HG02571 (cell line): ENCODE results near the gene PTPRD.

Source experiments
- ATAC-seq: cut with Tn5 transposase; IDR thresholded peaks from one replicate; pipeline ENCODE4 v1.9.1; 2021; ENCODE audit warnings: mild to moderate bottlenecking, moderate library complexity; ENCODE audit not compliant: unreplicated experiment

The PTPRD gene

DNA sequence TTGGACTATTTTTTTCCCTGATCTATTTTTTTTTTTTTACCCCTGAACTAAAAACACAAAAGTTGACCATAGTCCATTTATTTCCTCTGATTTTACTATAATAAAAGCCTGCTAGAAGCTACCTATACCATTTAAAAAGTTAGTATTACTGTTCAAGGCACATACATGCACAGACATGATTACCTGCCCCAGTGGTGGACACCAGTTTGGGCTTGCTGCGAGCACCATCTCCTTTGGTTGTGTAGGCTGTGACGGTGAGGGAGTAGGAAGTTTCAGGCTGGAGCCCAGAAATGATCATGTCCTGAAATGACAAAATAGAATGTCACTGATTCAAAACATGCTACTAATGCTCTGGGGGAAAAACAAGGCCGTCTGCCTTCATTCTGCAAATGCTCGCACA lies 2120.1 kb downstream of the PTPRD start:
- no peak for ATAC-seq

DNA sequence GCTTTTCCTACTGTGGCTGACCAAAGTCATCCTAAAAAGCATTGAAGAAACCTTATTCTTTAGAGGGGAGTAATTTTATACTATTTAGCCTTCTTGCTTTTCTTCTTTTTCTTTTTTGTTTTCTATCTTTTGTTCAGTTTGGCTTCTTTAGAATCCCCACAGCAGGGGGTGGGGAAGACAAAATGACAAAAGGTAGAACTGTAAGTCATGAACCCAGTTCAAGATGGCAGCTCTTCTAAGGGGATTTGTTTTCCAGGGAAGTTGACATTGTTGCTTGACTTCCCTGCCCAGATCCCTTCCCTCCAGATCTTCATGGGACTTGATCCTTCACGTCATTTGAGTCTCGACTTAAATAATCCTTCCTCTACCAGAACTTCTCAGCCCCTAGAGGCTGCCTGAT lies 2120.8 kb downstream of the PTPRD start:
- no peak for ATAC-seq

DNA sequence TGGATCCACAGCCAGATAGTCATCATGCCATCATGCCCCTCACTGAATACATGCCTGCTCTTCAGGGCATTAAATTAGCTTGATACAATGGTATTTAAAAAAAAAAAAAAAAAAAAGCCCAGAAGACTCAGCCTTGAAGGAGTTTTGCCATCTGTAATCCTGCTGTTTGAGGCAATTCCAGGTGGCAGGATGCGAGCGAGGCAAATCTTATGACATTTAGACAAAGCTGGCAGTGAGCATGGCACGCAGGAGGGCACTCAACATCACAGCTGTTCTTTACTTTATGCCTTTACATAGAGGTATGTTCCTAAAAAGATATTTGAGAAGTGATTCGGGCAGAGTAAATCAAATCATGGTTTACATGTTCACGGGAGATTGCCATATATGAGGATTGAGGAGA lies 2121.2 kb downstream of the PTPRD start:
- ATAC-seq: no peak

DNA sequence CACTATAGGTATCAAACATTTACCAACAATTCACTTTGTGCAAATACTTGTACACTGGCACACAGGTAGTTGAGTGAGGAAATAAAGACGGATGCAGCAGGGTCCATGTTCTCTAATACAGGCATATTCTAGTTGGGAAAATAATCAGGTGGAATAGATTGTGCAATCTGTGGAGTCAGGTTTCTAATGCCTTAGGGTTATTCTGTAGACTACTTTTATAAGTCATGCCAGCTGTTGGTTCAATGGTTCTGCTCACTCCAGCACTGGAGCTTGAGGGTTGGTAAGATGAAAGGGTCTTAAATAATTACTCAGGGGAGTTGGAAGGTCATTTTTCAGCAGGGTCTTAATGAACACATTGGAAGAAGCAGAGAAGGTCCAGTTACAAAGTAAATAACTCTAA lies 2123.0 kb downstream of the PTPRD start:
- ATAC-seq: no peak

DNA sequence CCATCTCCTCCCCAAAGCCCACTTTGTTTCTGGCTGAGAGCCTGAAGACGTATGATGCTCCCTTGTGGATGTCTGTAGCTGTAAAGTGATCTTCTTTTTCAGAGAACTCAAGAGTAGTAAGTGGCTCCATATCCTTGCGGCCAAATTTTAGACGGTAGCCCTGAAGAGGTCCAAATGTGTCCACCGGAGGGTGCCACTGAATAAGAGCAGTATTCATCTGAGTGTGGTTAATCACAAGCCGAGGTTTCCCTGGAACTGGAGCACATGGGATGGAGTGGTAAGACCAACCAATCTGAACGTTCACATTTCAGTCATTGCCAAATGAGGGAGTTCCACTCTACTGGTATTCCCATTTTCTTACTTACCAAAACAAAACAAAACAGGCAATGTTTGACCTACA lies 2126.7 kb downstream of the PTPRD start:
- ATAC-seq: no peak

DNA sequence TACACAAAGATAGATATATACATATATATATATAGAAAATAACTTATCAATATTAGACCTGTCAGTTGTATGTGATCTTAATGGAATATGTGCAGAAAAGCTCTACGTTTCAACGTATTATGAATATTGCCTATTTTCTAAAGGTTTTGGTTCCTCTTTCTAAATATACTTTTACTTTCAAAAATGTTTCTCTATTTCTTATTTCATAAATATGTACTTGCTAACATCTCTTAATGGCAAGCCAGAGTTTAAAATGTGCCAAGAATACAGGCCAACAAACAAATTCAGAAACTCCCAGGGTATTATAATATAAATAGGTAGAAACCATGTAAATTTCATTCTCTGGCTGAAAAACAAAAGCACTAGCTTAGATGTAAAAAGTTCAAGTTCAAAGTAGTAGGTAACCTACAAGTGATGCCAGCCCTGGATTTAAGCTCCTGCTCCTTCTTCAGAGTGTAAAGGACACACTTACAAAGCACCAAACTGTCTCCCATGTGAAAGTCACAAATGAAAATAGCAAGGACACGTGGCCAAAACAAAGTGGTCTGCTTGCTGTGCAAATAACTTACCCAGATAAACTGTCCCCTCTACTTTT lies 2128.1 kb downstream of the PTPRD start:
- ATAC-seq: no peak

DNA sequence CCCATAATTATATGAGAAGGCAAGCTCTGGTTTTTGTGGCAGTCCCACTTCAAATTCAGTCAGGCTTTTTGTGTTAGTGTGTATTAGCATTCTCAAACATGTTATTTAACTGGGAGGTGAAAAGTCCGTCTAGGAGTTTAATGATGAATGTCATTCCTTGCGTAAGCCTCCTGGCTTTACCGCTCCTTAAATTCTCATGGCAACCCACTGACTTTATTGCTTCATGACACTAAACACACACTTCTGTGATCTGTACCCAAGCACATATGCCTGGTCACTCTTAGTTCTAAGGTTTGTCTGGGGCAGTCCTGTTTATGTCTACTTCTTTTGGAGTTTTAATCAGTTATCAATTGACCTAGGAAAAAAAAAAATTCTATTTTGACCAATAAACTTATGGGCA lies 2135.4 kb downstream of the PTPRD start:
- no peak for ATAC-seq

DNA sequence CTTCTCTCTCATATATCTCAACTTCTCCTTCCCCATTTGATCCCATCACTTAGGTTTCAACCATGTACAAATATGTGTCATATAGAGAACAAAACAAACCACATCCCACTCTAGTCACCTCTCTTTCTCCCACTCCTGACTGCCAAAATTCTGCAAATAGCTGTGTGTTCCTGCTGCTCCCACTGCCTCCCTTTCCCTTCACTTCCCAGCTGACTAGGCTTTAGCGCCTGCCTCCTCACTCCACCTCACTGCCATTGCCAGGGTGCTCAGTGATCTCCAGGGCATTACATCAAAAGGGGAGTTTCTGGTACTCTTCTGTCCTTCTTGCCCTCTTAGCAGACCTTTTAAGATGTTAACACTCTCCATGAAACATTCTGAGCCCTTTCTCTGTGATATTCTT lies 2137.9 kb downstream of the PTPRD start:
- ATAC-seq: no peak

DNA sequence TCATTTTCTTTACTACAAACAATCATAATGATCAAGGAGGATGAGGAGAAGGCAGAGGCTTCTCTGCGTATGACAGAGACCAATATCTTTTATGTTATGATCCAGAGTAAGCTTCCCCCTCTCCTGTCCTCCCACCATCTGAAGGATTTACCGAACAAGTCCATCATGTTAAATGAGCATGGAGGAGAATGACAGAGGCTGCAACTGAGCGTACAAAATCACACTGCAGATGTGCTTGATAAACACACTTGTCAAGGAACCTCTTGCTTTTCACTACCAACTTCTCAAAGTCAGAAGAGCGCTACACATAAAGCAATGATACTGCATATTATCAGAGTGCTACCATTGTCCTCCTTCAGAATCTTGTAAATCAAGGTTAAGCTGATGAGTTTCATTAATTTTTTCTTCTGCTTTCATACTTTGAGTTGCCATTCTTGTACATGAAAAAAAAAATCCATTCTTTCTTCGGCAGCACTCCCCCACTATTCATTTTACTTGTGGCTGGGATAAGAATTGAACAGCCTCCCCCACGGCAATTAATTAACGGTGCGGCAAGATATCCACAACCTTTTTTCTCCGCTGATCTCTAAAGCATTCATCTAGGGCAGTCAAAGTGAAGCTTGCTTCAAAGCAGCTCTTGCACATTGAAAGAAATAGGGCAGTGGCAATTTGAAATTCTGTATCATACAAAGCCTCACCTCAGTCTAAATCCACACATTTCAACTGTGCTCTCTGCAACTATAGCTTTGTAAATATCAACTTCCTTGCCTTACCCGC lies 2139.4 kb downstream of the PTPRD start:
- ATAC-seq: no peak

DNA sequence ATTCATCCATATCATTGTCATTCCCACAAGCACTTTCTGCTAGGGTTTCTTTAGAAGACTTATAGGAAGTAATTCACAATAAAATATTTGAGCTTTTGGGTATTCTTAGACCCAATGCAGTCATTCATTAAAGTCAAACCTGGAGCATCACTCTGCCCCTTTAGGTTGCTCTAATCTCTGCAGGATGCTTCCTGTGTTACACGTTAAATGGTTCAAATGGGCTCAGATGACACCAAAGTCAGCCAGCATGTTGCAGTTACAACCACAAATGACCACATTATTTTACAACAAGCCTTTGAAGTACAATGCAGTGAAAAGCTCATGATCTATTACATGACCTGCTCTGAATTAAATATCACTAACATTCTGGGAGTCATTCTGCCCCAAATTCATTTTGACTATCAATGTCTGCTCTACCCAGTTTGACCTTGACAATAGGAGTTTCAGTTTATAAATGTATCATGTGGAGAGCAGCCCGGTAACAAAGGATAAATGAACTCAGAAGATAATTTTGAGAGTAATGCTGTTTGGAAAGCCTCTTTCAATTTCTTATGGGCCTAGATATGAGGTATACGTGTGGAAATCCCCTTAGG lies 2144.7 kb downstream of the PTPRD start:
- no peak for ATAC-seq

DNA sequence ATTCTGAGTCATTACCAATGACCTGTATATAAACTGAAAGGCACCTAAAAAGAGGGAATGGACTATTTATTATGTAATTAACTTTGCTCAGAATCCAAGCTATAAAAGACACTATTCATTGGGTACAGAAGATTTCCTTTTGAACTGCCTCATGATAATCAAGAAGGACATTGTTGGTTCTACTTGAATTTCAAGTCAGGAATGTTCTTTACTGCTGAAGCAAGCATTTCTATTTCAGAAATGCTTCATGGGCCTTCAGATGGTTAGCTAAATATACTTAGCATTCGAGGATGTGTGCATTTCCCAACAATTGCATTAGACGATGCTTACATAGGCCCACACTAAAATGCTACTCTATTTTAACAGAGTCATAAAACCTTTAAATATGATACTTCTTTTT lies 2155.0 kb downstream of the PTPRD start:
- ATAC-seq: no peak

DNA sequence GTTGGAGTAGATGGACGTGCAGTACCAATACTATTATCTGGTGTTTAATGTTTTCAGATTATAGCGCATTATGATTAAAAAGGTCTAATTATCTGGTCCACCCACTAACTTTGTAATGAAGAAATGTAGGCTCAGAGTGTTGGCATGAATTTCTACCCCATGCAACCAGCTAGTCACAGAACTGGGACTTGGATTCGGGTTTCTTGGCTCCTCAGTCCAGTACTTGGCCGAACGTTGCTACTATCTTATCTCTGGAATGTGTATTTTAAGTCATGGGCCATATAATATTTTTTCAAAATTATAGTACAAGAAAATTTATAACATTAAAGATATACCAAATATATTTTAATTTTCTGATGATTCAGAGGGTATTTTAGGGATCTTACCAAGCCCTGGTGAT lies 2155.7 kb downstream of the PTPRD start:
- no peak for ATAC-seq

DNA sequence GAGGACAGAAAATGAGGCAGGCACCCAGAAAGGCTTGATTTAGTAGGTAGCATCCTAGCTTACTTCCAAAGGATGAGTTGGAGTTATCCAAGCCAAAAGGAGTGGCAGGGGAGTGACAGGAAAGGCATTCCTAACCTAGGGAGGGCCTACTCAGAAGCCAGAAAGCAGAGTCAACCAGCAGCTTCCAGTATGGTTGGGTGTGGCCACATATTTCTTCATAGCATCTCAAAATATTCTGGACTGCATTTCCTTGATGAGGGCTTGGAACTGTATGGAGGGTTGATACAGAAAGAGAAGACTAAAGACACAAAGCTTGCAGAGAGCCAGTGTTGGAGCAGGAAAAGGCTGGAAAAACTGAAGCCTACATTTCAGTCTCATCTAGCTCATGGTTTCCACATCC lies 2156.5 kb downstream of the PTPRD start:
- no peak for ATAC-seq

DNA sequence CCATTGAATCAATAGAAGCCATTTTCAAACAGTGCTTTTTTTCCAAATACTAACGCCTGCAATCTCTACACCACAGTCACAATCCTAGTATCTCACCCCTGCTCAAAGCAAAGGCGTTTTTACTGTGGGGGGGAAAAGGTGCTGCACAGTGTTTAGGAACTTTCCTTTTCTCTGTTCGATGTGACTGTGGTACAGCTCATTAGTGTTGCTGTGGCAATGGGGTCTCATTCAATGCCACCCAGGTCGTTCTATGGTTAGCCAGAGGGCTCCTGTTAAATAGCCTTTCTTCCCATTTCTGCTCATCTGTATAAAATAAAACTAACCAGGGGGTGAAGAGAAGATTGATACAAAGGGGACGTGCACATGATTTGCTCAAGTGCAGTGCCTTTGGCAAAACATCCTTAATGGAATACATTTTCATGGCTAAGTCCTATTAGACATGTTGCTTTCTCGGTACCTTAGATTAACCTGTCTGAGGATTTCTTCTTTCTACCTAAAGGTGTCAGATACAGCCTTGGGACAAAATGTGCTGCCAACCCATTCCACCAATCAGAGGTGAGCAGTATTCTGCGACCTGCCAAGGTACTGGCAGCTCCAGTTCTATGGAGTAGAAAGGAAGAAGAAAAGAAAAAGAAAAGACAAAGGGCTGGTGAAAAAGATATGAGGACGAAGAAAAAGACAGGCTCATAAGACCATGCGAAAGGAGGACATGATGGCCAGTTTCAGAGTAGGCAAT lies 2161.8 kb downstream of the PTPRD start:
- no peak for ATAC-seq

DNA sequence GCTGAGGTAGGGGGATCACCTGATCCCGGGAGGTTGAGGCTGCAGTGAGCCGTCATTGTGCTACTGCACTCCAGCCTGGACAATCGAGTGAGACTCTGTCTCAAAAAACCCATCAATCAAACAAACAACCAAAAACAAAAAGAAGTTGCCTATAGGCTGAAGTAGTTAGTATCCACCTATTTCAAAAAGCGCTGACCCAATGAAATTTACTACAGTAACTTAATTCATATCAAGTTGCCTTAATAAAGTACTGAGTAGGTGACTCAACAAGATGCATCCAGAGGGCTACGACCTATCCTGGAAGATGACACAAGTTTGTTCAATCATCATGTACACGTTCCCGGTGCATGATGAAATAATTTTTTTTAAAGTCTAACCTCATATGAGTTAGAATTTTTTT lies 2164.6 kb downstream of the PTPRD start:
- ATAC-seq: no peak

DNA sequence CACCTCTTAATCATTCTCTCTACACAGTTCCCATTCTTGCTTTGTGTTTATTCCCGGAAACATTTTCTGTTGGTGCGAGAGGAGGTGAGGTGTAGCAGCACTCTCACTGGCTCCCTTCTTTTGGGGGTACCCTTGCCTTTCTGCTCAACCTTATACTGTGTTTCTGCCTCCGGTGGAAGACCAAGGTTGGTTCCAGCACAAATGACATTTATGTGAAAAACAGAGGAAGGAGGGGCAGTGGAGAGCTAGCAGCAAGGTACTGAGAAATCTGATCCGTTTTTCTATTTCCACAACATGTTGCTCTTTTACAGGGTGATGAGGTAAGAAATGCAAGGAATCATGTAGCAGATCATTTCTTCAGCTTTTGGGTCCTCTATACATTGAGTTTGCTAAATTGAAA lies 2165.2 kb downstream of the PTPRD start:
- no peak for ATAC-seq

DNA sequence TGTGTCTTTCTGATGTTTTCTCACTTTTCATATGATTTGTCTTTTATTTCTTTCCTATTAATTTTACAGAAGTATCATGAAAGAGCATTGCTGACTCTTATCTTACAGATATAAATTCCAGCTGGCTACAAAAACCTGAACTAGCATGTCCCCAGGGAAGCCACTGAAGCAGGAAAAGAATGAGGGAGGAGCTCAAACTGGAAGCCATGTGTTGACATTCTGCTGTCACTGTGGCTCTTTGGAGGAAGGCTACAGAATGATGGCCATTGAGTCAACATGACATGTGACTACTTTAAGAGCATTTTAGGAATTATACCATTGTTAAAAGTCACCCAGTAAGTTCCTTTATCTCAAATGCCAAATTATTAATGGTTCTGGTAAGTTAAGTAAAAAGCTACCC lies 2174.9 kb downstream of the PTPRD start:
- ATAC-seq: no peak

DNA sequence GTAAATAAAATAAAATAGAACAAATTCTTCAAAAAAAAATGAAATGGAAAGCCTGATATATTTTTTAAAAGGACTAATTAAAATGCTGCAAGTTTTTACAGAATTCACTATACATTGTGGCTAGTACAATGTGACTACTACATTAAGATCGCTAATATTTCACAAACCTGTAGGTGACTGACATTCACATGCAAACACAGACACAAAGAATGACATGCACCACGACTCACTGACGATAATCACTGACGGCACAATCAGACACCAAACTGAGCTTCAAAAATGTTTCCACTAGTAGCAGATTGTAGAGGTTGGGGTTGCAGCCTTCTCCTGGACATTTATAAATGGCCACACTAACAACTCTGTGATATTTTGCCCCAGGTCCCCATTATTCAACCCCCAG lies 2175.5 kb downstream of the PTPRD start:
- ATAC-seq: no peak

DNA sequence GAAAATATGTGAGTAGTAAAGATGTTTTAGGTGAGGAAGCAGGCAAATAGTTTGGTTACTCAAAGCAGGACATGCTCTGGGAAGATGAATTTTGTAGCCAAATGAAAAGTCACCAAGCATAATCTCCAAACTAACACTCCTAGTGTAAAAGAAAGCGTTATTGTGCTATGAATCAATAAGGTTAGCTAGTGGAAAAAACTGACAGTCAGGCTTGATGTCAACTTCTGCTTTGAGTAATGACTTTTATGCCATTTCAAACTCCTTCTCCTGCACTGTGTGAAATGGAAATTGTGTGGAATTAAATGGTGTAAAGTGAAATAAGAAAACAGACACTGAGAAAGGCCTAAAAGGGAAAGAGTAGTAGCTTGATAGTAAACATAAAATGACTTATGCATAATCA lies 2176.0 kb downstream of the PTPRD start:
- ATAC-seq: no peak

DNA sequence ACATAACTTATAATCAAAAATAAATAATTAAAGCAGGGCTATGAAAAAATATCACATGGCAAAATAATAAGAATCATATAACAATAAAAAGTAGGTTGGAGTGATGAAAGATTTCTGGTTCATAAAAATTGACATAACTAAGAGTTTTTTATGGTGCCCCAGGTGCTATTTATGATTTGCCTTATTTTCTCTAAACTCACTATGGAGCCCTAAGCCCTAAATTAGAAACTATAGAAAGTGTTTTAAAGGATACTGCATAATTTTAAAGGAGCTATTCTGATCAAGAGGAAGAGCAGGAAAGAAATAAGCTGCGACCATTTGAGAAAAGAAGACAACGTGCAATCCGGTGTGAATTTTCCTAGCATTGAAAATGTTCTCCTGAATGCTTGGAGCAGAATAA lies 2178.2 kb downstream of the PTPRD start:
- no peak for ATAC-seq

DNA sequence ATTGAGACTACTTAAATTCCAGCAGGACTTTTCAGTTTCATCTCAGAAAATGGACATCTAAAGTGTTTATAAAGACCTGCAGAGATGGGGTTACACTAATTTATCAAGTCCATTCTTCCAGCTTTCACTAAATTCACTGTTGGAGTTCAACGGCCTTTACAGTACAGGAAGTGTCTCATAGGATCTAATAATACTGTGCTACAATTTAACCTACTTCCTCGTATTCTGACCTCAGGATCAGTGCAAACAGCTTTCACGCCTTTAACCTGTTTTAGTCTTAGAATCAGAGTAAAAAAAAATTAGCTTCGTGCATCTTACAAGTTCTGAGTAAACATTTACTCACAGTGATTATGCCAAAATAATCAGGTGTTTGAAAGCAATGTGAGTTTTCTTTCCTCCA lies 2180.6 kb downstream of the PTPRD start:
- ATAC-seq: no peak

DNA sequence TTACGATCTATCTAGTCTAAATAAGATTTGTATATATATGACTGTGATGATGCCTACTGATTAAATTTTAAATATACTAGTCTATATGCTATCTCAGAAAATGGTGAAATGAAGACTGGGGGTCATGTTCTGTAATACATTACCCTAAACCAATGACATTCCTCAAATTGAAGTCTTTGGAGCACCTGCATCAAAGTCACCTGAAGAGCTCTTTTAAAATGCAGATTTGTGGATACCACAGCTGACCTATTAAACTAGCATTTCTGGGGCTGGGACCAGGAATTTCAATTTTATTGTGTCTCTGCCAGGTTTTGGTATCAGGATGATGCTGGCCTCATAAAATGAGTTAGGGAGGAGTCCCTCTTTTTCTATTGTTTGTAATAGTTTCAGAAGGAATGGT lies 2181.3 kb downstream of the PTPRD start:
- ATAC-seq: no peak
